ENCODE results near the gene RSRP1. TPM values are rescaled to one million over a fixed set of nuclear protein-coding genes. Genes with fewer than 3 reads are reported as not detected.
"Not testable (repeated sequence)": the region's sequence is repeated elsewhere in the genome, so short reads cannot be mapped to it uniquely, and the experiment has no call there.

Gene RSRP1
- total RNA-seq, 1 experiment from 2014 or later: 55.1 TPM

- not testable (repeated sequence) for H3K79me1 ChIP-seq (ENCODE audit: insufficient read depth, low read depth, low read length, poor library complexity, severe bottlenecking); H3K14ac ChIP-seq (ENCODE audit: insufficient read depth, low read length); H2BK120ac ChIP-seq (ENCODE audit: low read depth, low read length, poor library complexity, severe bottlenecking); H4K8ac ChIP-seq (replicated peaks; ENCODE audit: insufficient read length, low read depth, low read length); H3K27ac ChIP-seq (ENCODE audit: insufficient read length, low read depth, low read length); H3K56ac ChIP-seq (ENCODE audit: insufficient read length, low read depth, low read length); H3T11ph ChIP-seq (ENCODE audit: low read length); H3K9me3 ChIP-seq (ENCODE audit: control insufficient read depth, low read depth, low read length); H3K9me3 Mint-ChIP-seq; H3K27ac Mint-ChIP-seq; DNase-seq; H2BK5ac ChIP-seq (ENCODE audit: insufficient read length, low read length); H3K4me3 Mint-ChIP-seq; H2BK15ac ChIP-seq (ENCODE audit: low read depth, low read length); H3K4me1 ChIP-seq (ENCODE audit: insufficient read depth, low read length); H3K9ac ChIP-seq (ENCODE audit: extremely low read depth, insufficient read length, low read length); H3K18ac ChIP-seq (ENCODE audit: insufficient read length, low read depth, low read length); H3K4ac ChIP-seq (ENCODE audit: low read depth, low read length); H4K5ac ChIP-seq (ENCODE audit: insufficient read length, low read depth, low read length); H3K23me2 ChIP-seq (ENCODE audit: insufficient read length, low read depth, low read length, poor library complexity, severe bottlenecking); H2BK20ac ChIP-seq (ENCODE audit: low read depth, low read length, poor library complexity, severe bottlenecking); H2AK5ac ChIP-seq (ENCODE audit: insufficient read length, low read length); H3K27me3 ChIP-seq (ENCODE audit: insufficient read depth, low read length); H2AFZ ChIP-seq (ENCODE audit: low read length); H2BK12ac ChIP-seq (ENCODE audit: insufficient read length, low read depth, low read length); H3K23ac ChIP-seq (ENCODE audit: insufficient read length, low read depth, low read length); H3K4me2 ChIP-seq (ENCODE audit: insufficient read depth, insufficient read length, low read length); H4K20me1 ChIP-seq (ENCODE audit: control insufficient read depth, insufficient read depth, insufficient read length); H3K27me3 Mint-ChIP-seq (ENCODE audit: low read depth); H4K91ac ChIP-seq (ENCODE audit: insufficient read length, low read depth, low read length); H3K79me2 ChIP-seq (ENCODE audit: insufficient read depth, low read length)
- H3K4me1 Mint-ChIP-seq: peaks cover 22 to 23% of the 10 kb centered on the region in 2 experiments
- peaks cover 4 to 29% (median 25%) of the 10 kb centered on the region in 3 experiments; a peak in 6 of 7 replicates for H3K36me3 Mint-ChIP-seq (ENCODE audit: insufficient read depth in 1 of 3, low read depth in 3 of 3)
- WGBS (ENCODE audit: extremely low coverage, insufficient read length, low lambda C conversion rate): no CpG with 5 or more reads among the region's 10 CpGs
Observed at GRCh38 chr1:25235411-25235810, 11.8 kb downstream of the RSRP1 start.
